ENCODE measurements around the gene DIP2A.

DNA sequence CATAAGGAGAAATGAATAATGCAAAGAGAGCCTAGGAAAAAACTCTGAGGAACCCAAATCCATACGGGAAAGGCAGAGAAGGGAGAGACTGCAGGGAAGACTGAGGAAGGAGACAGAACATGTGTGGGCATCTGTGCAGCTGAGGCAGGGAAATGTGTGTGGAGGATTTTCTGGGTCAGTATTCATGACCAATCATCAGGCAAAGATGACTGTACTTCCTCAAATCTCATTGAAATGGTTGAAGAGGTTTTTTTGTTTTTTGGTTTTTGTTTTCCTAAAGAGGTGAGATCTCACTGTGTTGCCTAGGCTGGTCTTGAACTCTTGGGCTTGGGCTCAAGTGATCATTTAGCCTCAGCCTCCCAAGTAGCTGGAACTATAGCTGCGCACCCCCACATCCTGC, 15.7 kb downstream of the DIP2A start:
- TF ChIP-seq, protein P1, sequence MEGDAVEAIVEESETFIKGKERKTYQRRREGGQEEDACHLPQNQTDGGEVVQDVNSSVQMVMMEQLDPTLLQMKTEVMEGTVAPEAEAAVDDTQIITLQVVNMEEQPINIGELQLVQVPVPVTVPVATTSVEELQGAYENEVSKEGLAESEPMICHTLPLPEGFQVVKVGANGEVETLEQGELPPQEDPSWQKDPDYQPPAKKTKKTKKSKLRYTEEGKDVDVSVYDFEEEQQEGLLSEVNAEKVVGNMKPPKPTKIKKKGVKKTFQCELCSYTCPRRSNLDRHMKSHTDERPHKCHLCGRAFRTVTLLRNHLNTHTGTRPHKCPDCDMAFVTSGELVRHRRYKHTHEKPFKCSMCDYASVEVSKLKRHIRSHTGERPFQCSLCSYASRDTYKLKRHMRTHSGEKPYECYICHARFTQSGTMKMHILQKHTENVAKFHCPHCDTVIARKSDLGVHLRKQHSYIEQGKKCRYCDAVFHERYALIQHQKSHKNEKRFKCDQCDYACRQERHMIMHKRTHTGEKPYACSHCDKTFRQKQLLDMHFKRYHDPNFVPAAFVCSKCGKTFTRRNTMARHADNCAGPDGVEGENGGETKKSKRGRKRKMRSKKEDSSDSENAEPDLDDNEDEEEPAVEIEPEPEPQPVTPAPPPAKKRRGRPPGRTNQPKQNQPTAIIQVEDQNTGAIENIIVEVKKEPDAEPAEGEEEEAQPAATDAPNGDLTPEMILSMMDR (IDR thresholded peaks at IDR 0.05): no peak
- no peak for TF ChIP-seq POLR2A (IDR thresholded peaks at IDR 0.05)

Measured in gastroesophageal sphincter (tissue), 3 donors.